Measurements from ENCODE around the gene NOLC1. TPM values are rescaled to one million over a fixed set of nuclear protein-coding genes. Genes with fewer than 3 reads are reported as not detected.

NOLC1 gene
- total RNA-seq, 2 experiments from 2014 or later = 80.5 to 81.3 TPM

GRCh38 chr10:102132193-102132562 lies 20.0 kb upstream of the NOLC1 start:
- Mint-ChIP-seq H3K36me3 (ENCODE audit: low read depth) (peaks cover 12% of the 10 kb centered on the region), H3K27me3 (no peaks in the 10 kb centered on the region), H3K4me3 (peak overlapping the region; percentile 99), H3K27ac (peak overlapping the region; percentile 99), H3K9me3 (no peaks in the 10 kb centered on the region), H3K4me1 (peaks cover 36% of the 10 kb centered on the region)
- CTCF ChIA-PET = interaction anchor here (0.6 to 2.6 kb wide), 12 partner anchors 10 to 1757 kb away, joined by 3 to 30 read pairs (median 4); partner anchors contain the start of genes CUEDC2 and NOLC1
- DNase-seq = no peak
- POLR2A ChIA-PET = no interaction called here

GRCh38 chr10:102132563-102133372 lies 19.4 kb upstream of the NOLC1 start, which contains the start of gene PPRC1:
Gene PPRC1, plus strand, starts transcription at chr10:102133040. Its CDS starts 29 bp downstream, at chr10:102133069.
- peaks cover 12% of the 10 kb centered on the region for H3K36me3 Mint-ChIP-seq (ENCODE audit: low read depth)
- peak within 1 kb of the TSS; percentile 99 for H3K4me3 Mint-ChIP-seq
- H3K27ac Mint-ChIP-seq = peak within 1 kb of the TSS; percentile 99
- peaks cover 42% of the 10 kb centered on the region for H3K4me1 Mint-ChIP-seq
- H3K9me3 Mint-ChIP-seq = no peaks in the 10 kb centered on the region
- DNase-seq = peak; percentile 99
- ChIA-PET POLR2A (no interaction called here), CTCF (interaction anchor here (0.5 to 2.6 kb wide), 12 partner anchors 10 to 303 kb away, joined by 3 to 30 read pairs (median 3); partner anchors contain the start of genes CUEDC2 and NOLC1)
- no peaks in the 10 kb centered on the region for H3K27me3 Mint-ChIP-seq

GRCh38 chr10:102133373-102134195 lies 18.6 kb upstream of the NOLC1 start:
- ChIA-PET CTCF (interaction anchor here (1.1 to 6.9 kb wide), 2 partner anchors 16 to 299 kb away, joined by 4 to 73 read pairs; partner anchors contain the start of genes CUEDC2 and NOLC1), POLR2A (no interaction called here)
- Mint-ChIP-seq H3K36me3 (ENCODE audit: low read depth) (peaks cover 12% of the 10 kb centered on the region), H3K27me3 (no peaks in the 10 kb centered on the region), H3K4me3 (peak overlapping the region; percentile 99), H3K9me3 (no peaks in the 10 kb centered on the region), H3K4me1 (peaks cover 42% of the 10 kb centered on the region), H3K27ac (peak overlapping the region; percentile 99)
- peak; percentile 54 for DNase-seq

- no peak for DNase-seq
- ChIA-PET POLR2A (interaction anchor here (0.9 kb wide), 1 partner anchor 17 kb away, joined by 3 read pairs; the partner anchor contains the start of gene NOLC1), CTCF (interaction anchor here (1.0 to 6.9 kb wide), 2 partner anchors 15 to 96 kb away, joined by 3 to 73 read pairs; partner anchors contain the start of gene NOLC1)
- Mint-ChIP-seq H3K9me3 (no peaks in the 10 kb centered on the region), H3K4me3 (peak overlapping the region; percentile 99), H3K27me3 (no peaks in the 10 kb centered on the region), H3K4me1 (peaks cover 42% of the 10 kb centered on the region), H3K36me3 (ENCODE audit: low read depth) (peaks cover 20% of the 10 kb centered on the region), H3K27ac (peak overlapping the region; percentile 85)
Measured at GRCh38 chr10:102134416-102134815, 17.8 kb upstream of the NOLC1 start.

GRCh38 chr10:102135956-102136526 lies 16.1 kb upstream of the NOLC1 start:
- peaks cover 42% of the 10 kb centered on the region for H3K4me1 Mint-ChIP-seq
- no peaks in the 10 kb centered on the region for H3K9me3 Mint-ChIP-seq
- H3K36me3 Mint-ChIP-seq (ENCODE audit: low read depth) = peaks cover 33% of the 10 kb centered on the region
- peak overlapping the region; percentile 11 for H3K4me3 Mint-ChIP-seq
- H3K27me3 Mint-ChIP-seq = no peaks in the 10 kb centered on the region
- peak overlapping the region; percentile 0 for H3K27ac Mint-ChIP-seq
- POLR2A ChIA-PET = no interaction called here
- CTCF ChIA-PET = interaction anchor here (0.8 to 6.9 kb wide), 3 partner anchors 13 to 287 kb away, joined by 3 to 73 read pairs (median 3); partner anchors contain the start of gene NOLC1
- no peak for DNase-seq

GRCh38 chr10:102139281-102140110 lies 12.7 kb upstream of the NOLC1 start:
- Mint-ChIP-seq H3K27ac (peak overlapping the region; percentile 59), H3K27me3 (no peaks in the 10 kb centered on the region), H3K4me3 (no peak overlapping the region), H3K36me3 (ENCODE audit: low read depth) (peaks cover 50% of the 10 kb centered on the region), H3K4me1 (peaks cover 26% of the 10 kb centered on the region), H3K9me3 (no peaks in the 10 kb centered on the region)
- POLR2A ChIA-PET = no interaction called here
- DNase-seq = no peak
- CTCF ChIA-PET = interaction anchor here (6.9 kb wide), 1 partner anchor 10 kb away, joined by 73 read pairs; the partner anchor contains the start of gene NOLC1

GRCh38 chr10:102140218-102140617 lies 12.0 kb upstream of the NOLC1 start:
- Mint-ChIP-seq H3K36me3 (ENCODE audit: low read depth) (peaks cover 54% of the 10 kb centered on the region), H3K4me3 (no peak overlapping the region), H3K27me3 (no peaks in the 10 kb centered on the region), H3K27ac (no peak overlapping the region), H3K9me3 (no peaks in the 10 kb centered on the region), H3K4me1 (peaks cover 18% of the 10 kb centered on the region)
- DNase-seq = no peak
- CTCF ChIA-PET = interaction anchor here (6.9 kb wide), 1 partner anchor 9 kb away, joined by 73 read pairs; the partner anchor contains the start of gene NOLC1
- POLR2A ChIA-PET = no interaction called here

- no peak for DNase-seq
- Mint-ChIP-seq H3K9me3 (no peaks in the 10 kb centered on the region), H3K4me1 (peaks cover 11% of the 10 kb centered on the region), H3K27ac (peak overlapping the region; percentile 62), H3K27me3 (no peaks in the 10 kb centered on the region), H3K36me3 (ENCODE audit: low read depth) (peaks cover 54% of the 10 kb centered on the region), H3K4me3 (no peak overlapping the region)
- POLR2A ChIA-PET = no interaction called here
- CTCF ChIA-PET = interaction anchor here (6.9 kb wide), 1 partner anchor 8 kb away, joined by 73 read pairs; the partner anchor contains the start of gene NOLC1
Measured at GRCh38 chr10:102140913-102141540, 11.2 kb upstream of the NOLC1 start.

- no peak for DNase-seq
- H3K27ac Mint-ChIP-seq = no peak overlapping the region
- POLR2A ChIA-PET = no interaction called here
- no peaks in the 10 kb centered on the region for H3K27me3 Mint-ChIP-seq
- CTCF ChIA-PET = no interaction called here
- peaks cover 58% of the 10 kb centered on the region for H3K36me3 Mint-ChIP-seq (ENCODE audit: low read depth)
- peaks cover 8% of the 10 kb centered on the region for H3K4me1 Mint-ChIP-seq
- H3K4me3 Mint-ChIP-seq = no peak overlapping the region
- H3K9me3 Mint-ChIP-seq = no peaks in the 10 kb centered on the region
Measured at GRCh38 chr10:102141583-102142107, 10.5 kb upstream of the NOLC1 start.

- no peak for DNase-seq
- no peak overlapping the region for H3K27ac Mint-ChIP-seq
- H3K9me3 Mint-ChIP-seq = no peaks in the 10 kb centered on the region
- ChIA-PET CTCF (interaction anchor here (0.6 to 7.3 kb wide), 6 partner anchors 7 to 104 kb away, joined by 3 to 73 read pairs (median 6); partner anchors contain the start of gene PPRC1), POLR2A (no interaction called here)
- no peak overlapping the region for H3K4me3 Mint-ChIP-seq
- H3K4me1 Mint-ChIP-seq = peaks cover 19% of the 10 kb centered on the region
- peaks cover 66% of the 10 kb centered on the region for H3K36me3 Mint-ChIP-seq (ENCODE audit: low read depth)
- H3K27me3 Mint-ChIP-seq = no peaks in the 10 kb centered on the region
Measured at GRCh38 chr10:102146971-102147428, 5.2 kb upstream of the NOLC1 start.

GRCh38 chr10:102147561-102147960 lies 4.6 kb upstream of the NOLC1 start:
- no peak for DNase-seq
- ChIA-PET POLR2A (no interaction called here), CTCF (interaction anchor here (0.6 to 7.3 kb wide), 4 partner anchors 10 to 103 kb away, joined by 3 to 73 read pairs (median 18); partner anchors contain the start of gene PPRC1)
- Mint-ChIP-seq H3K4me3 (no peak overlapping the region), H3K4me1 (peaks cover 21% of the 10 kb centered on the region), H3K9me3 (no peaks in the 10 kb centered on the region), H3K36me3 (ENCODE audit: low read depth) (peaks cover 68% of the 10 kb centered on the region), H3K27me3 (no peaks in the 10 kb centered on the region), H3K27ac (peak overlapping the region; percentile 61)
